ENCODE results near the gene TBC1D22B.

DNA sequence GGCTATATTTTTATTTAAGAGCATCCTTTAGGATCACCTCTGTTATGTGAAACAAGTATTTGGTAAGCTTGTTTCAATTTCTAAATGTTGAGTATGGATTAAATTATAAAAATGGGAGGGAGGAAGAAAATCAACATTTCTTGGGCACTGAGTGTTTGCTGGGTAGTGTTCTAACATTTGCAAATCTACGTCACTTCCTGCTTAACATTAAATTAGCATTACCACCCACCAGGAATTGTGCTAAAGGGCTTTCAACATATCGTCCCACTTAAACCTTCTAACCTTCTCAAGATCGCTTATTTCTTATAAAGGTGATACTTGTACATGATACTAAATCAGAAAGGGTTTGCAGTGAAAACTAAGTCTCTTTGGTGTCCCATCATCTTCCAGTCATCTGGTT, 8.3 kb downstream of the TBC1D22B start:
- TF ChIP-seq, protein P1, sequence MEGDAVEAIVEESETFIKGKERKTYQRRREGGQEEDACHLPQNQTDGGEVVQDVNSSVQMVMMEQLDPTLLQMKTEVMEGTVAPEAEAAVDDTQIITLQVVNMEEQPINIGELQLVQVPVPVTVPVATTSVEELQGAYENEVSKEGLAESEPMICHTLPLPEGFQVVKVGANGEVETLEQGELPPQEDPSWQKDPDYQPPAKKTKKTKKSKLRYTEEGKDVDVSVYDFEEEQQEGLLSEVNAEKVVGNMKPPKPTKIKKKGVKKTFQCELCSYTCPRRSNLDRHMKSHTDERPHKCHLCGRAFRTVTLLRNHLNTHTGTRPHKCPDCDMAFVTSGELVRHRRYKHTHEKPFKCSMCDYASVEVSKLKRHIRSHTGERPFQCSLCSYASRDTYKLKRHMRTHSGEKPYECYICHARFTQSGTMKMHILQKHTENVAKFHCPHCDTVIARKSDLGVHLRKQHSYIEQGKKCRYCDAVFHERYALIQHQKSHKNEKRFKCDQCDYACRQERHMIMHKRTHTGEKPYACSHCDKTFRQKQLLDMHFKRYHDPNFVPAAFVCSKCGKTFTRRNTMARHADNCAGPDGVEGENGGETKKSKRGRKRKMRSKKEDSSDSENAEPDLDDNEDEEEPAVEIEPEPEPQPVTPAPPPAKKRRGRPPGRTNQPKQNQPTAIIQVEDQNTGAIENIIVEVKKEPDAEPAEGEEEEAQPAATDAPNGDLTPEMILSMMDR (tag by site-specific recombination; IDR thresholded peaks at IDR 0.05) = no peak
- no peak for TF ChIP-seq ZNF311 (tag by site-specific recombination; IDR thresholded peaks at IDR 0.05; ENCODE audit: borderline replicate concordance)
- no peak for TF ChIP-seq ZFP69B (tag by site-specific recombination; IDR thresholded peaks at IDR 0.05)
- no peak for TF ChIP-seq ZNF837 (tag by site-specific recombination; IDR thresholded peaks at IDR 0.05)
- TF ChIP-seq GLIS2 (tag by site-specific recombination; IDR thresholded peaks at IDR 0.05) = no peak
- TF ChIP-seq ZNF768 (tag by site-specific recombination; IDR thresholded peaks at IDR 0.05) = no peak
- TF ChIP-seq KLF10 (tag by site-specific recombination; IDR thresholded peaks at IDR 0.05) = no peak

Data from HEK293 (cell line).